Stimulated activated CD8-positive, alpha-beta memory T cell treated with anti-CD3 and anti-CD28 coated beads, Interleukin-7, amount 100 ng/mL, for 1 hour (primary cell): Measurements from ENCODE around the gene MAGED4.
"Not testable (repeated sequence)": the region's sequence is repeated elsewhere in the genome, so short reads cannot be mapped to it uniquely, and the experiment has no call there.

Experiments
- DNase-seq, 2 donors: peaks; one replicate each; pipeline ENCODE4 v3.0.0-alpha.2; 2020; ENCODE audit warnings: low read depth in 2 of 2

MAGED4 gene, protein sequence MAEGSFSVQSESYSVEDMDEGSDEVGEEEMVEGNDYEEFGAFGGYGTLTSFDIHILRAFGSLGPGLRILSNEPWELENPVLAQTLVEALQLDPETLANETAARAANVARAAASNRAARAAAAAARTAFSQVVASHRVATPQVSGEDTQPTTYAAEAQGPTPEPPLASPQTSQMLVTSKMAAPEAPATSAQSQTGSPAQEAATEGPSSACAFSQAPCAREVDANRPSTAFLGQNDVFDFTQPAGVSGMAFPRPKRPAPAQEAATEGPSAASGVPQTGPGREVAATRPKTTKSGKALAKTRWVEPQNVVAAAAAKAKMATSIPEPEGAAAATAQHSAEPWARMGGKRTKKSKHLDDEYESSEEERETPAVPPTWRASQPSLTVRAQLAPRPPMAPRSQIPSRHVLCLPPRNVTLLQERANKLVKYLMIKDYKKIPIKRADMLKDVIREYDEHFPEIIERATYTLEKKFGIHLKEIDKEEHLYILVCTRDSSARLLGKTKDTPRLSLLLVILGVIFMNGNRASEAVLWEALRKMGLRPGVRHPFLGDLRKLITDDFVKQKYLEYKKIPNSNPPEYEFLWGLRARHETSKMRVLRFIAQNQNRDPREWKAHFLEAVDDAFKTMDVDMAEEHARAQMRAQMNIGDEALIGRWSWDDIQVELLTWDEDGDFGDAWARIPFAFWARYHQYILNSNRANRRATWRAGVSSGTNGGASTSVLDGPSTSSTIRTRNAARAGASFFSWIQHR

DNA sequence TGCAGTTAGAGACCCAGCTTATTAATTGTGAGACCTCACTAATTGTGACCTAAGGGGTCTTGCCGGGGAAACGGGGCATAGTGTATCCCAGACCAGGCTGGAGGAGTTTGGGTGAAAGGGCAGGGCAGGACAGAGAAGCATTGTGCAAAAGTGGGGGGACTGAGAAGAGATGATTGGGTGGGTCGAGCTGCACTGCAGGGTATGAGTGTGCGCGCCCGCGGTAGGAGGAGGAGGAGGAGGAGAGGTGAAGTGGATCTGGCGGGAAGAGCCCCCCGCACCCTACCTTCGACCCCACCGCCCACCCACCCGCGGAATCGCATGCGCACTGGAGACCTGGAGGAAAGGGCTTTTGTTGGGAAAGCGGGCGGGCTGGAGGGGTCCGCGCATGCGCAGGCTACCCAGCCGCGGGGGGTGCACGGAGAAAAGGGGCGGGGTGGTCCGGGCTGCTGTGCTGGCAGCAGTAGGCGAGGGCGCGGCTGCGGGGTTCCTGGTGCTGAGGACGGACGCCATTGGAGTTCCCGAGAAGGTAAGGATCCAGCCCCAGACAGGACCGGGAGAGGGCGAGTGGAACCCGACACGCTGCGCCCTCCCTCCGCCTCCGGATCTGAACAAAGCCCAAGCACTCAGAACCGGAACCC, at the start of gene MAGED4:
TSS of gene MAGED4 (plus strand) at position 449 of the 638 bp plus-strand sequence. CDS start 1,035 bp downstream, outside the sequence.
- DNase-seq = not testable (repeated sequence)

DNA sequence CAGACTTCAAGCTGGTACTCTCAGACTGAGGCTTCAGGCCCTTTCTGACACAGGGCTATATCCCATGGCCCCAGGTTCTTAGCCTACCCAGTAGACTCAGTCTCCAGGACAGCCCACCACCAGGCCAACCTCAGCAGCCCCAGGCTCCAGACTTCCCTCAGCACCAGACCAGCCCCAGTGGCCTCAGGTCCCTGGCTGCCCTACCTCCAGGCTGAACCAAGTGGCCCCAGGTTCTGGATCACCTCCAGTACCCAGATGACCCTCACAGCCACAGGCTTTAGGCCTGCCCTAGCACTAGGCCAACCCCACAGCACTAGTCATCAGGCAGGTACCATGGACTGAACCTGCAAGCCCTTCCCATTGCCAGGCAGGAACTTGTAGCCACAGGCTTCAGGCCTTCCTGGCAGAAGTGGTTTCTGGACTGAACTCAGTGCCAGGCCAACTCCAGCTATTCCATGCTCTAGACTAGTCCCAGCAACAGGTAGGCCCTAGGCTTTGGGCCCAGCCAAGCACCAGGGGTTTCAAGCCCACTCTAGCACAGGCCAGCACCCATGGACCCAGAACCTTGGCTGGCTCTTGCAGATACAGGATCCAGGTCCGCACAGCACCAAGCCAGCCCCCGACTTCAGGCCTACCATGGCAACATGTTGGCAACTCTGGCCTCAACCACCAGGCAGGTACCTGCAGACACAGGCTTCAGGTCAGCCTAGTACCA, 45.7 kb upstream of the MAGED4 start:
- no peak for DNase-seq

DNA sequence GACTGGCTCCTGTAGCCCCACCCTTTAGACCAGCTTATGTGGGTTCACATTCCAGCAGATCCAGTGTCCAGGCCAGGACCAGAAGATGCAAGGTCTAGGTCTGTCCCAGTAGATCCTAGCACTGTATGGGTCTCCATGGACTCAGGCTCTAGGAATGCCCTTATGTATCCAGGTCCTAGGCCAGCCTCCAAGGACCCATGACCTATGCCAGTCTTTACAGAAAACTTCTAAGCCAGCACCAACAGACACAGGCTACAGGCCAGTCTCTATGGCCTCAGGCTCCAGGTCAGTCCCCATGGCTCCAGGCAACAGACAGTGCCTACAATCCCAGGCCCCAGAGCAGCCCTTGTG, 45.2 kb upstream of the MAGED4 start:
- DNase-seq = no peak

DNA sequence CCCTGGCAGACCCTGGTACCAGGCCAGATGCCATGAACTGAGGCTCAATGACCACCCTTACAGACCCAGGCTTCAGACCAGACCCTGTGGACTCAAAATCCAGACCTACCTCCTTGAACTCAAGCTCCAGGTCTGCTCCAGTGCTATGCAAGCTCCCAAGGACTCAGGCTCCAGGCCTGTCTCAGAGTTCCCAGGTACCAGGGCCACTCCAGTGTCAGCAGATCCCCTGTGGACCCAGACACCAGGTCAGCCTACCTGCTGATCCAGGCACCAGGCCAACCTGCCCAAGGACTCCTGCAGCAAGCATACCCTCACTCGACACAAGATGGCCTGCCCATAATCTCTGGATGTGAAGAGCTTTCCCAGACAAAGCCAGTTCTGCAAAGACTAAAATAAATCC, 44.7 kb upstream of the MAGED4 start:
- DNase-seq = no peak

DNA sequence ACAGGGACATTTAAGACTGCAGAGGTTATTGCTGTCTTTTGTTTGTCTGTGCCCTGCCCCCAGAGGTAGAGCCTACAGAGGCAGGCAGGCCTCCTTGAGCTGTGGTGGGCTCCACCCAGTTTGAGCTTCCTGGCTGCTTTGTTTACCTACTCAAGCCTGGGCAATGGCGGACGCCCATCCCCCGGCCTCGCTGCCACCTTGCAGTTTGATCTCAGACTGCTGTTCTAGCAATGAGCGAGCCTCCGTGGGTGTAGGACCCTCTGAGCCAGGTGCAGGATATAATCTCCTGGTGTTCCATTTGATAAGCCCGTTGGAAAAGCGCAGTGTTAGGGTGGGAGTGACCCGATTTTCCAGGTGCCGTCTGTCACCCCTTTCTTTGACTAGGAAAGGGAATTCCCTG, 34.0 kb upstream of the MAGED4 start:
- DNase-seq = not testable (repeated sequence)

DNA sequence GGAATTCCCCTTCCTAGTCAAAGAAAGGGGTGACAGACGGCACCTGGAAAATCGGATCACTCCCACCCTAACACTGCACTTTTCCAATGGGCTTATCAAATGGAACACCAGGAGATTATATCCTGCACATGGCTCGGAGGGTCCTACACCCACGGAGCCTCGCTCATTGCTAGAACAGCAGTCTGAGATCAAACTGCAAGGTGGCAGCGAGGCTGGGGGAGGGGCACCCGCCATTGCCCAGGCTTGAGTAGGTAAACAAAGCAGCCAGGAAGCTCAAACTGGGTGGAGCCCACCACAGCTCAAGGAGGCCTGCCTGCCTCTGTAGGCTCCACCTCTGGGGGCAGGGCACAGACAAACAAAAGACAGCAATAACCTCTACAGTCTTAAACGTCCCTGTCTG, 24.5 kb upstream of the MAGED4 start:
- not testable (repeated sequence) for DNase-seq

DNA sequence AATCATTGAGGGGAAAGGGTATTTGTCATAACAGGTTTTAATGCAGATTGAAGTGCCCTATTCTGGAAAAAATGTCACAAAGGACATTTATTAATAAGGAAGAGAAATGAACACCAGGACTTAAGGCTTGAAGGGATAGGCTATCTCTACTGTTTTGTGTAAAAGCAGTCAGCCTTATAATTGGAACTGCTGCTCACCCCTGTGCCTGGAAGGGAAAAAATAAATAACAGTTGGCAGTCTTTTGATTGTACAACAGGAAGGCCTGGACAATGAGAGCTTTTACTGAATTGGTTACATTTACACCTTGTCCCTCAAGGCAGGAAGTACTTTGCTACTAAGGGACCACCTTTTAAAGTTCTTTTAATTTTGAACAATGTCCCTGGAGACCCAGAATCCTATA, 17.8 kb upstream of the MAGED4 start:
- DNase-seq = no peak

DNA sequence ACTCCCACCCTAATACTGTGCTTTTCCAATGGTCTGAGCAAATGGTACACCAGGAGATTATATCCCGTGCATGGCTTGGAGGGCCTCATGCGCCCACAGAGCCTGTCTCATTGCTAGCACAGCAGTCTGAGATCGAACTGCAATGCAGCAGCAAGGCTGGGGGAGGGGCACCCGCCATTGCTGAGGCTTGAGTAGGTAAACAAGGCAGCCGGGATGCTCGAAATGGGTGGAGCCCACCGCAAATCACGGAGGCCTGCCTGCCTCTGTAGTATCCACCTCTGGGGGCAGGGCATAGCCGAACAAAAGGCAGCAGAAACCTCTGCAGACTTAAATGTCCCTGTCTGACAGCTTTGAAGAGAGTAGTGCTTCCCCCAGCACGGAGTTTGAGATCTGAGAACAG, 13.6 kb upstream of the MAGED4 start:
- DNase-seq = not testable (repeated sequence)

DNA sequence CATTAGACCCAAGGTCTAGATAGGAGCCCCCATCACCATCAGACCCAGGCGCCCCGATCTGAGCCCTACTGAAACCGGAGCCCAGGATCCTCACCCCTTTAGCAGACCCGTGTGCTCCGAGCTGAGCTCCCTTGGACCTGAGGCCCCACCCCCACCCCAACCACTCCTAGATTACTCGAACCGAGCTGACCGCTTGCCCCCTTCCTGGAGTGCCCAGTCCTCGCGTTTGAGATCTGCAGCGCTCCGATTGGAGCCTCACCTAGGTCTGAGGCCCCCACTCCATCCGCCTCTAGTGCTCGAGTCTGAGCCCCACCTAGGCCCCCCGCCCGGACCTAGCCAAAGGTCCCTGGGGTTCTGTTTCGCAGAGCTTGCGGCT, 378 bp downstream of the MAGED4 start:
- not testable (repeated sequence) for DNase-seq

DNA sequence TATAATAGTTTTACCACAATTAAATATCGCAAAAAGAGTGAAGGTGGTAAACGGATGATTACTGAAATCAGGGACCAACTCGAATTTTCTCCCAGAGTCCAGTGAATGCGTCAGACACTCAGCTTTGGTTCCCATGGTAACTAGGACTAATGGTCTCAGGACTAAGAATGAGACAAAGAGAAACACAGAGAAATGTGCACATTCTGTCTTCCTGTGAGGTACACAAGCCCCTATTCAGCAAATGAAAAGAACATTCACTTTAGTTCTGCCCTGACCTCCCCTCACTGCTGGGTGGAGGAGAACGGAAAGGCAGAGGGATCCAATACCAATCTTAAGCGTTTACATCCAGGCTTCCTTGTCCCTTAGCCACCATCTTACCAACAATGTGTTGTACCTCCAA, 26.7 kb downstream of the MAGED4 start:
- DNase-seq = not testable (repeated sequence)

DNA sequence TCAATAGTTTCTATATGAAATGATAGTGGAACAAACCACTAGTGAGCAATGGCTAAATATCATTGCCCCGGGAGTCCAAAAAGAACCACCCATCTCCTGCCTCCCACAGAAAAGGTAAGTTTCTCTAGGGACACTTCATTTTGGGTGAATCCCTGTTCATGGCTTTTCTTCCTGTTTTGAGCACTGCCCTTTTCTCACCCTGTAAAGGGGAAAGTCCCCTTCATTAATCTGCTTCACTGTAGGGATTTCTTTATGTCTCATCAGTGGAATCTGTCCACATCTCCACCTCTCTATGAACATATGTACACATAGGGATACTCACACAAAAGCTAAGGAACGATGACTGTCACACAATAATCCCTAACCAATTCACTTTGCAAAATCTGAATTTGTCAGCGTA, 28.6 kb downstream of the MAGED4 start:
- no peak for DNase-seq

DNA sequence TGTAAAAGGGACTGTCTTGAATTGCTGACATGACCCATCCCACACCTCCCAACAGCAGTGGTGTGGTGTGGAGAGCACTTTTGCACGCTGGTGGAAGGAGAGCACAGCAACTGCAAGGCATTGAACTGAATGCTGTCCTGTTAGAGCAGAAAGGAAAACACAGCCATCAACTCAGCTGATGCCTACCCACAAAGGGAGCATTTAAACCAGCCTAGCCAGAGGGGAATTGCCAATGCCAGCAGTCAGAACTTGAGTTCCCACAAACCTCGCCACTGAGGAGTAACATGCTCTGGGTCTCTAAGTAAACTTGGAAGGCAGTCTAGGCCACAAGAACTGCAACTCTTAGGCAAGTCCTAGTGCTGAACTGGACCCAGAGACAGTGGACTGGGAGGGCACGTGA, 31.9 kb downstream of the MAGED4 start:
- no peak for DNase-seq

DNA sequence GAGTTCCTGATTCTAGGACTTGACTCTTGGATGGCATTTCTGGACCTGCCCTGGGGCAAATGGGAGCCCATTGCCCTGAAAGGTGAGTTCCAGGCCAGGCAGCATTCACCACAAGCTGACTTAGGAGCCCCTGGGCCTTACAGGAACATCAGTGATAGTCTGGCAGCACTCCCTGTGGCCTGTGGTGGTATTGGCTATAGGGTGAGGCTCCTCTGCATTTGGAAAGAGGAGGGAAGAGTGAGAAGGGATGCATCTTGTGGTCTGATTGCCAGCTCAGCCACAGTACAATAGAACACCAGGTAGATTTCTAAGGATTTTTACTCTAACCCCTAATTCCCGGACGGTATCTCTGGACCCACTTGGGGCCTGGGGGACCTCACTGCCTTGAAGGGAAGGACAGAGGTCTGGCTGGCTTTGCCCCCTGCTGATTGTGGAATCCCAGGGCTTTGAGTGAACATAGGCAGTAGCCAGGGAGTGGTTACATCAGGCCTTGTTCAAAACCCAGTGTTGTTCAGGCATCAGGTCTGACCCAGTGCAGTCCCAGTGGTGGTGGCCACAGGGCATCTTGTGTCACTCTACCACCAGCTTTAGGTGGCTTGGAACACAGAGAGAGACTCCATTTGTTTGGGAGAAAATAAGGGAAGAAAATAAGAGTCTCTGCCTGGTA, 32.9 kb downstream of the MAGED4 start:
- DNase-seq = no peak

DNA sequence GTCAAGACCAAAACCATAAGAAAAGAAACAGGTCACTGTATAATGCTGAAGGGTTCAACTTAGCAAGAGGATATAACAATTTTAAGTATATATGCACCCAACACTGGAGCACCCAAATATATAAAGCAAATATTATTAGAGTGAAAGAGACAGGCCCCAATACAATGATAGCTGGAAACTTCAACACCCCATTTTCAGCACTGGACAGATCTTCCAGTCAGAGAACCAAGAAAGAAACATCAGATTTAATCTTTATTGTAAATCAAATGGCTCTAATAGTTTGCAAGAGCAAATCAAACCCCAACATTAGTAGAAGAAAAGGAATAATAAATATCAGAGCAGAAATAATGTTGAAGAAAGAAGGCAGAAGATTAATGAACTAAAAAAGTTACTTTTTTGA, 36.2 kb downstream of the MAGED4 start:
- no peak for DNase-seq
